Measurements from ENCODE around the gene SLC1A7.

- no peak for TF ChIP-seq CTCF (IDR thresholded peaks at IDR 0.05; ENCODE audit: low read depth, low read length)
- TF ChIP-seq POLR2A (IDR thresholded peaks at IDR 0.05; ENCODE audit: extremely low read depth, insufficient read length), result no peak
- no peak for TF ChIP-seq MAX (IDR thresholded peaks at IDR 0.05; ENCODE audit: low read depth, low read length)
- TF ChIP-seq MYC (IDR thresholded peaks at IDR 0.05; ENCODE audit: low read depth, low read length), result no peak
Observed at GRCh38 chr1:53190210-53190611, 47.8 kb upstream of the SLC1A7 start.

Data from NB4 (cell line).